Stimulated activated CD8-positive, alpha-beta memory T cell treated with anti-CD3 and anti-CD28 coated beads, Interleukin-2, amount 100 ng/mL, for 1 hour (primary cell): ENCODE results near the gene FREM3.
"Not testable (repeated sequence)": the region's sequence is repeated elsewhere in the genome, so short reads cannot be mapped to it uniquely, and the experiment has no call there.

ENCODE experiments used
- DNase-seq, 2 donors: peaks; one replicate each; pipeline ENCODE4 v3.0.0-alpha.2; 2020; ENCODE audit warnings: low read depth in 2 of 2

Gene FREM3

DNA sequence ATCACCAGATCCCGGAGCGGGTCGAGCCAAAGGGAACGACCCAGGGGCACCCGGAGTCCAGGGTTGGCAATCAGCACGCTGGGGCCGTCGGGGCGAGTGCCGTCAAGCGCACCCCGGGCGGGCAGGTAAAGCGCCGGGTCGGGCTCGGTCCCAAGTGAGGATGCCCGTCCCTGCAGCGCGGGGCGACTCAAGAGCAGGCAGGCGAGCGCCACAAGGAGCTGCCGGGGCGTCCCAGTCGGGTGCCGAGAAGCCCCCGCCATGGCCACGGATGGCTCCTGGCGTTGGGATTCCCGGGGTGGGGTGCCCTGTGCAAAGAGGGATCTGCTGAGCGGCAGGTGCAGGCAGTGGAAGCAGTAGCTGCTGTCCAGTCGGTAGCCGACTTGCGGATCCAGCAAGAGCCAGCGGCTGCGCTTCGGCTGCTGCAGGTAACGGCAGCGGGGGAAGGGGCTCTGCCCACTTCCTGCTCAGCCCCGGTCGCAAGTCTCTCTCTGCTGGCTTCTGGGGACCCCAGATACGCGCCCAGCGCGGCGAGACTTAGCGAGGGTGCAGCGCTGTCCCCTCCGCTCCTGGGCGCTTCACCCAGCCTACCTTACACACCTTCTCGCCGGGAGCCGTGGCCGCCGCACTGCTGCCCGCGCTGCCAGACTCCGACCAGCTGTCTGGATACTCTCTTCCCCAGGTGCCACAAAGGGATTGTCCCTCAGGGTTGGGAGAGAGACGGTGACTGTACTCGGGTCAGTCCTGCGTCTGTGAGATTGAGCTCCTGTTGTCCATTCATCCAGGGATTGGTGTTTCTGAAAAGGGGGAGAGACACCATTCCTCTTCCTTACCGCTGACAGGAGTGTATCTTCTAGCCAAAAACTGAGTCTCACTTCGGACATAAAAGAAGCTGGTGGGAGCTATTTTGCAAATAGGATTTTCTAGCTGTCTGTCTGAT is at the start of gene FREM3:
Gene FREM3, minus strand, starts transcription at position 260 of the 937 bp plus-strand sequence. Its CDS starts 0 bp downstream, at position 260.
- no peak for DNase-seq

GRCh38 chr4:143745874-143746273 is 45.4 kb upstream of the FREM3 start:
- DNase-seq = no peak

GRCh38 chr4:143743591-143743990 is 43.1 kb upstream of the FREM3 start:
- DNase-seq = no peak

GRCh38 chr4:143742834-143743233 is 42.4 kb upstream of the FREM3 start:
- no peak for DNase-seq

GRCh38 chr4:143736861-143737260 is 36.4 kb upstream of the FREM3 start:
- DNase-seq = no peak

- not testable (repeated sequence) for DNase-seq
These were observed 35.6 kb upstream of the FREM3 start for GRCh38 chr4:143736061-143736460.

DNA sequence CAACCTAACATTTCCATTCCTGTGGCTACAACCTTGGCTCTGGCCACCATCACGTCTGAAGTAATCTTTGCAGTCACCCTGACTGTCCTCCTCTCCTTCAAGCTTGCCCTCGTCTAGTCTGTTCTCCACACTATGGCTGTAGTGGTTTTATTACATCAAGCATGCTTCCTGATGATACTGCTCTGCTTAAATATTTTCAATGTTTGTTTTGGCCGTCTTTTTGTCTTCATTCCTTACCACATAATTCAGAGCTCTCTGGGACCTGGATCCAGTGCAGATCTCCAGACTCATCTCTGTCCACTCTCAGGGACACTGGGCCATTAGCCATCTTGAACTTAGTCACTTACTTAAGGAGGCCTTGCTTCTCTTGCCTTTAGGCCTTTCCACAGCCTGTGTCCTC is 27.7 kb upstream of the FREM3 start:
- DNase-seq = no peak

GRCh38 chr4:143726714-143727113 is 26.2 kb upstream of the FREM3 start:
- DNase-seq = no peak

DNA sequence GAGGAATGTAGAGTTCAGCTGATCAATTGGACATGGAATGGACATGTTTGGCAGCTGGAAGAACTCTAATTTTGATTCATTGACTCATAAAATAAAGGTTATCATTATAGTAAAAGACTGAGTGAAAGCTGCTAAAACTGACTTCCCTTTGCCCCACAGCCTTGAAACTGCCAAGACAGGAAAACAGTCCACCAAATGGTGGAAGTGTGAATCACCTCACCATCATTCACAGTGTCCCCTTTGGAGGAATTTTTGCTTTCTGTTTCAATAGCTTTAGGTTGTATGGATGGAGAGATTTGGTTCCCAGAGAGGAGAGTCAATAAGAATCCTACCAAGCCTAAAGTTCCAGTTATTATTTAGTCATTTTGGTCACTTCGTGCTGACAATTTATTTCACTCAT is 20.8 kb upstream of the FREM3 start:
- no peak for DNase-seq

GRCh38 chr4:143718748-143719147 is 18.3 kb upstream of the FREM3 start:
- not testable (repeated sequence) for DNase-seq

DNA sequence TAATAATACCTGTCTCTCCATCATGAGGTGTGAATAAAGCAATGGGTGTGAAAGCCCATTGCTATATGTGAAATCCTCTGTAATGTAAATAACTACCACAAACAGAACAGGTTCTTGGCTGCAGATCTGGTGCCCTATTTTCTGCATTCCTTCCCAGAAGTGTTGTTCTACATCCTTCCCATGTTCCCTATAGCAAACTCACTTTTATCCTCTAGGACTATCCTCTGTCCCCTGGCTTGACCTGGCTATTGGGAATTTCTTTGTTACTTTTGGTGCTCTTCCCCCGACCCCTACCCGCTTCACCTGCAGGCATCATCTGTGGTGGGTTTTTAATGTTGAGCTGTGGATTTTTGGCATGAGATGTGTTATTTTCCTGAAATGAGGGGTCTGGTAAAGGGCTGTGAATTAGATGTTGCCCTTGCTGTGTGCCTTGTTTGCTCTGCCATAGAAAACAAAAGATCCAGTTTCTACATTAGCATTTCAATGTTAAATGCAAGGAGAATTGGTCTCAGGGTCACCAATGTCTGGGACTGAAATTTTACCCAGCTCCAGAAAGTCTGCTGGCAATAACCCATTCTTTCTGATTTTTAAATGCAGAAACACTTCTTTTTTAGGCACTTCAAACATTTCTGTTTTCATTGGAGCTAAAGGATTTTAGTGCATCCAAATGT is 13.6 kb upstream of the FREM3 start:
- no peak for DNase-seq

DNA sequence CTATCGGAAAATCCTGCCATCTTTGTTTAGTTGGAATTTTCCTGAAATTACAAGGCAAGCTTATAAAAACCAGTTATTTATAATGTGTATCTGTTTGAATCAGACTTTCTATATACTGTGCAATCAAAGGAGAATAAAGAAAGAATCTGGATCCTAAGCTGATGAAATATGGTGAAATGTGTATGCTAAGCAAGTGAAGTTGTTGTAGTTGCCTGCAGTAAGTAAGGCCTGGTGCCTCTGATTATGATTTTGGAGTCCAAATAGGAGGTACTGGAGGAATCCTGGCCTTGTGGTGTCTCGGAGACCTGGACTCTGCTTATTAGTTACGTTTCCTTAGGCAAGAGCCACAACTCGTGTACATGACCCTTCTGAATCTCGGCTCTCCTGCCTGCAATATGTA is 13.1 kb upstream of the FREM3 start:
- no peak for DNase-seq

GRCh38 chr4:143712155-143712550 is 11.7 kb upstream of the FREM3 start:
- DNase-seq = no peak

GRCh38 chr4:143711543-143712154 is 11.2 kb upstream of the FREM3 start:
- DNase-seq = no peak

- no peak for DNase-seq
These were observed 890 bp upstream of the FREM3 start for GRCh38 chr4:143701365-143701764.

DNA sequence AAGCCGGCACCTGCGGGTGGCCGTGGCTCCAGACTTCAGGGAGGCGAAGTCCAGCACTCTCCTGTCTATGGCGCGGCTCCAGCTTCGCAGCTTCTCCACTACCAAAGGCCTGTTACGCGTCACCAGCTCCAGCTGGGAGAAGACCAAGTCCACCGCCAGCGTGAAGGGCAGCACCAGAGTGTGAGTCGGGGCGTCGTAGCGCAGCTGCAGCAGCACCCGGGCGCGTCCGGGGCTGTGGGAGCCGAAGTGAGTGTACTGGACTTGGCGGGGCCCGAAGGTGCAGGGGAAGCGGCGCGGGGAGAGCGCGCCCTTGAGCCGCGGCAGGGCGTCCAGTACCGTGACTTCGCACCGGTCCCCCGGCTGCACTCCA is 444 bp downstream of the FREM3 start:
- DNase-seq = no peak

- no peak for DNase-seq
These were observed 987 bp downstream of the FREM3 start for GRCh38 chr4:143699331-143700045.

GRCh38 chr4:143693856-143694255 is 6.6 kb downstream of the FREM3 start:
- no peak for DNase-seq

DNA sequence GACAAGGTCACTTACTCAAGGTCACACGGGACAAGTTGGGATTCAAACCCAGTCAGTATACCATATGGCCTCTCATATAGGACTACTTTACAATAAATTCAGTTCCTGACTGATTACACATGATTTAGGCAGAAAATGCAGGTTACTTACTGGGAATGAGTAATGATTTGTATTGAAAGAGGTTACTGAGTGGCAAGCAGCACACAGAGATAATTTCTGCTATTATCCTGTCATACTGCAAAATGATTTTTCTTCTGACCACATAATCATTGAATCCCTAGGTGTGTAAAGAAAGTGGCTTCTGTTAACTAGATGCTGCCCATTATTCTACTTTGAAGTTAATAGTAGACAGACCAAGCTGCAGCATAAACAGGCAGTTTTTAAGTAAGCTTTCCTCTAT is 8.2 kb downstream of the FREM3 start:
- DNase-seq = no peak

- DNase-seq = no peak
These were observed 21.0 kb downstream of the FREM3 start for GRCh38 chr4:143679434-143679833.

- not testable (repeated sequence) for DNase-seq
These were observed 26.8 kb downstream of the FREM3 start for GRCh38 chr4:143673629-143674028.
